Vagina (tissue), 2 donors: ENCODE measurements around the gene TRIM52. TPM values are rescaled to one million over a fixed set of nuclear protein-coding genes. Genes with fewer than 3 reads are reported as not detected.

Experiments
- DNase-seq, 2 donors: peaks; one replicate each; pipeline ENCODE4 v3.0.0-alpha.2; 2017; ENCODE audit errors: extremely low spot score in 2 of 2
- H3K27ac ChIP-seq: fragments of 200-600 bp; sonication (generic); one replicate; pipeline ENCODE4 v1.5.1; 2019
- H3K27me3 ChIP-seq: fragments of 200-600 bp; sonication (generic); one replicate; pipeline ENCODE4 v1.5.1; 2019
- H3K36me3 ChIP-seq, 2 donors: fragments of 200-600 bp; sonication (generic); one replicate each; pipeline ENCODE4 v1.5.1; 2017 to 2019
- H3K4me1 ChIP-seq: fragments of 200-600 bp; sonication (generic); one replicate; pipeline ENCODE4 v1.5.1; 2019
- H3K4me3 ChIP-seq, 2 donors: fragments of 200-600 bp; sonication (generic); 1 replicate in 1 of 2; 2 replicates in 1 of 2; pipeline ENCODE4 v1.5.1; 2016 to 2019
- H3K9me3 ChIP-seq: fragments of 200-600 bp; sonication (generic); one replicate; pipeline ENCODE4 v1.5.1; 2019
- CTCF ChIP-seq, 3 experiments: fragments of 450-650 bp in 2 of 3; fragments of 200-600 bp in 1 of 3; sonication (generic) in 1 of 3; IDR thresholded peaks; one replicate each; pipeline ENCODE4 v1.5.1; 2017 to 2019; ENCODE audit warnings: antibody characterized with exemption in 3 of 3, mild to moderate bottlenecking in 2 of 3, moderate library complexity in 2 of 3
- POLR2A ChIP-seq, 2 donors: fragments of 450-650 bp; IDR thresholded peaks; one replicate each; pipeline ENCODE4 v1.6.1; 2017; ENCODE audit warnings: antibody characterized with exemption in 2 of 2, mild to moderate bottlenecking in 2 of 2, moderate library complexity in 2 of 2
- POLR2AphosphoS5 ChIP-seq, 2 donors: sonication (generic); formaldehyde crosslinking; IDR thresholded peaks; one replicate each; pipeline ENCODE4 v1.9.0; 2017; ENCODE audit warnings: antibody characterized with exemption in 2 of 2, mild to moderate bottlenecking in 2 of 2, low read depth in 1 of 2; ENCODE audit not compliant: insufficient read depth in 1 of 2
- intact Hi-C: fragments of 100-400 bp; cut with DNase I; formaldehyde crosslinking; loops from one replicate; pipeline ENCODE4 v1.15.1; 2023
- total RNA-seq: library from RNA; depleted of rRNA; stranded (reverse); fragments of >200 nt; gene quantifications from one replicate; pipeline ENCODE4 v1.2.3, GENCODE V29; 2016

The TRIM52 gene
- total RNA-seq, 1 donor from 2014 or later: 17.2 TPM

DNA sequence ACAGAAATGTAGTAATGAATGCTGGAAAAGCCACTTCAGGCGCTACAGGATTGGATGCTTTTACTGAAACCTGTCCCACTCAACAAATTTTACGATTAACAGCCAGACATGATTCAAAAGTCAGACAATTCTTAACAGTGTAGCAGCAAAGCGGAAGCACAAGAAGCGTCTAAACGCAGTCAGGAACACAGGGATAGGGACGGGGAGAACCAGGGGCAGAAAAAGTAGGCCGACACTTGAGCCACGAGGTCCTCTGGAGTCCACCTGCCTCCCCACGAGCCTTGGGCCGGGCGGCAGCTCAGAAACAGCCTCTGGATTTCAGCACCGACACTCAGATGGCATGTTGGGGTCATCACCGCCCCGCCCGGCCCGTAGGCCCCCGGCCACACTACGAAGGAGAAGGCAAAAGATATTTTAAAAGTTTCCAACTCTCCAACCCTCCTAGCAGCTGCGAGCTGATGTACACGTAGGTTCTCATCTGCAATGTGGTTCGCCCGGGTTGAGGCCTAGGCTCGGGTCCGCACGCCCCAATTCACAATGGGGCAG is 17.9 kb downstream of the TRIM52 start:
- H3K36me3 ChIP-seq: peaks cover 6 to 42% of the 10 kb centered on the region in 2 donors
- H3K27ac ChIP-seq: peak overlapping the region; percentile 95
- TF ChIP-seq POLR2AphosphoS5 (IDR thresholded peaks at IDR 0.05; ENCODE audit: insufficient read depth in 1 of 2, low read depth in 1 of 2): no peak
- no peak for TF ChIP-seq POLR2A (IDR thresholded peaks at IDR 0.05)
- TF ChIP-seq CTCF (IDR thresholded peaks at IDR 0.05): no peak
- H3K27me3 ChIP-seq: no peaks in the 10 kb centered on the region
- intact Hi-C loops: loop anchor here (10.0 kb wide), 1 partner anchor 408 kb away; no protein-coding TSS in a partner anchor
- peak overlapping the region; percentile 78 to 83 for H3K4me3 ChIP-seq
- H3K9me3 ChIP-seq: no peaks in the 10 kb centered on the region
- peaks cover 63% of the 10 kb centered on the region for H3K4me1 ChIP-seq
- DNase-seq: no peak

- Histone ChIP-seq H3K27me3 (no peaks in the 10 kb centered on the region), H3K4me1 (peaks cover 53% of the 10 kb centered on the region), H3K4me3 (peak overlapping the region; percentile 78 to 83), H3K36me3 (peaks cover 6 to 52% of the 10 kb centered on the region in 2 donors), H3K9me3 (no peaks in the 10 kb centered on the region), H3K27ac (peak overlapping the region; percentile 95)
- intact Hi-C loops: loop anchor here (10.0 kb wide), 1 partner anchor 407 kb away; no protein-coding TSS in a partner anchor
- no peak for DNase-seq
- TF ChIP-seq POLR2AphosphoS5 (IDR thresholded peaks at IDR 0.05; ENCODE audit: insufficient read depth in 1 of 2, low read depth in 1 of 2): no peak
Measured at GRCh38 chr5:181242031-181242451, 18.9 kb downstream of the TRIM52 start.

GRCh38 chr5:181241393-181241975 is 19.5 kb downstream of the TRIM52 start:
- DNase-seq: no peak
- Histone ChIP-seq H3K9me3 (no peaks in the 10 kb centered on the region), H3K36me3 (peaks cover 6 to 58% of the 10 kb centered on the region in 2 donors), H3K27ac (peak overlapping the region; percentile 95), H3K4me3 (peak overlapping the region; percentile 5 to 78), H3K27me3 (no peaks in the 10 kb centered on the region), H3K4me1 (peaks cover 53% of the 10 kb centered on the region)
- TF ChIP-seq CTCF (IDR thresholded peaks at IDR 0.05) (no peak), POLR2A (IDR thresholded peaks at IDR 0.05) (no peak), POLR2AphosphoS5 (IDR thresholded peaks at IDR 0.05; ENCODE audit: insufficient read depth in 1 of 2, low read depth in 1 of 2) (no peak)
- intact Hi-C loops: loop anchor here (10.0 kb wide), 1 partner anchor 407 kb away; no protein-coding TSS in a partner anchor

DNA sequence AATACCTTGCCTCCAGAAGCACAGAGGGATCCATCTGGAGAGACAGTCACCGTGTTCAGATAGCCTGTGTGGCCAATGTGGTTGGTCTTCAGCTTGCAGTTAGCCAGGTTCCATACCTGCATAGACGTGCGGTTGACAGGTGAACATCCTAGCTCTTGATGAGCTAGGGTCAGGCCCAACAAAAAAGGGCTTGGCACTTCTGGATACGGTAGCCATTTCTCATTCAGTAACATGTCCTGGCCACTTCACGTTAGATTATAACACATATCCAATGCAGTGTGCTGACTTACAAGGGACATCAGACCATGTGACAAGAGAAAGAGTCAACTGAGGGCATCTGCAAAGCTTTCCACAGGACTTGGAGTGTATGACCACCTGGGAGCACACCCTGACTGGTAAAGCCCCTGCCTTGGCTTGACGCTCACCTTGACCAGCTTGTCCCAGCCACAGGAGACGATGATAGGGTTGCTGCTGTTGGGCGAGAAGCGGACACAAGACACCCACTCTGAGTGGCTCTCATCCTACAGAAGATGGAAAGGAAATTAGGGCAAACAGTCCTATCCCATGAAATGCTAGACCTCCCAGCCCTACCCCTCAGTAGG is 21.8 kb downstream of the TRIM52 start:
- no peak overlapping the region for H3K4me3 ChIP-seq
- H3K27me3 ChIP-seq: no peaks in the 10 kb centered on the region
- no peak for DNase-seq
- H3K9me3 ChIP-seq: no peaks in the 10 kb centered on the region
- intact Hi-C loops: no loop called here
- TF ChIP-seq POLR2A (IDR thresholded peaks at IDR 0.05) (no peak), CTCF (IDR thresholded peaks at IDR 0.05) (no peak), POLR2AphosphoS5 (IDR thresholded peaks at IDR 0.05; ENCODE audit: insufficient read depth in 1 of 2, low read depth in 1 of 2) (no peak)
- peaks cover 34% of the 10 kb centered on the region for H3K4me1 ChIP-seq
- H3K36me3 ChIP-seq: peaks cover 6 to 80% of the 10 kb centered on the region in 2 donors
- H3K27ac ChIP-seq: no peak overlapping the region

- no peaks in the 10 kb centered on the region for H3K27me3 ChIP-seq
- TF ChIP-seq CTCF (IDR thresholded peaks at IDR 0.05) (no peak), POLR2AphosphoS5 (IDR thresholded peaks at IDR 0.05; ENCODE audit: insufficient read depth in 1 of 2, low read depth in 1 of 2) (no peak), POLR2A (IDR thresholded peaks at IDR 0.05) (no peak)
- intact Hi-C loops: no loop called here
Measured at GRCh38 chr5:181237729-181238385, 23.1 kb downstream of the TRIM52 start.

More at GRCh38 chr5:181237729-181238385, 23.1 kb downstream of the TRIM52 start:
- no peaks in the 10 kb centered on the region for H3K9me3 ChIP-seq
- H3K4me1 ChIP-seq: peaks cover 30% of the 10 kb centered on the region
- peaks cover 6 to 90% of the 10 kb centered on the region in 2 donors for H3K36me3 ChIP-seq
- no peak overlapping the region for H3K4me3 ChIP-seq
- no peak for DNase-seq
- no peak overlapping the region for H3K27ac ChIP-seq
